Keratinocyte (primary cell): ENCODE measurements around the gene OR4E2. TPM values are rescaled to one million over a fixed set of nuclear protein-coding genes. Genes with fewer than 3 reads are reported as not detected.

ENCODE experiments used
- DNase-seq: peaks from one replicate; pipeline ENCODE4 v3.0.0-alpha.2; 2011; ENCODE audit warnings: low read depth, missing footprints, low spot score
- FAIRE-seq: peaks from 2 replicates; lab custom pipeline; 2011; peaks lifted over from hg19 to GRCh38; lab: Jason Lieb, UNC
- H2AFZ ChIP-seq: 2 replicates; pipeline ENCODE4 v1.6.0; 2012; ENCODE audit warnings: low read length, control low read depth, inconsistent platforms; ENCODE audit not compliant: control insufficient read depth
- H3K27ac ChIP-seq: 2 replicates; pipeline ENCODE4 v1.5.1; 2011; ENCODE audit warnings: low read length; ENCODE audit not compliant: control insufficient read depth, insufficient read depth
- H3K27me3 ChIP-seq: 3 replicates; pipeline ENCODE4 v1.6.0; 2011; ENCODE audit warnings: low read length; ENCODE audit not compliant: control insufficient read depth, insufficient read depth; ENCODE audit errors: extremely low read depth
- H3K36me3 ChIP-seq, 2 experiments: 2 replicates in 1 of 2; 3 replicates in 1 of 2; pipeline ENCODE4 v1.5.1; 2011; ENCODE audit warnings: low read length in 2 of 2, mild to moderate bottlenecking in 1 of 2; ENCODE audit not compliant: control insufficient read depth in 2 of 2, insufficient read depth in 2 of 2; ENCODE audit errors: extremely low read depth in 1 of 2
- H3K4me1 ChIP-seq: 3 replicates; pipeline ENCODE4 v1.5.1; 2011; ENCODE audit warnings: low read length; ENCODE audit not compliant: control insufficient read depth, insufficient read depth; ENCODE audit errors: extremely low read depth
- H3K4me2 ChIP-seq: 3 replicates; pipeline ENCODE4 v1.6.0; 2011; ENCODE audit warnings: low read depth, low read length; ENCODE audit not compliant: control insufficient read depth, insufficient read depth; ENCODE audit errors: extremely low read depth
- H3K4me3 ChIP-seq, 3 experiments: fragments of 200-600 bp in 1 of 3; sonication (generic) in 1 of 3; 2 replicates in 2 of 3; 3 replicates in 1 of 3; pipeline ENCODE4 v1.5.1; 2011 to 2016; ENCODE audit warnings: low read length in 3 of 3, mild to moderate bottlenecking in 3 of 3, control low read depth in 2 of 3, inconsistent platforms in 1 of 3, low read depth in 1 of 3, mixed read lengths in 1 of 3, mixed run types in 1 of 3, moderate library complexity in 1 of 3; ENCODE audit not compliant: control insufficient read depth in 2 of 3, insufficient read depth in 2 of 3; ENCODE audit errors: extremely low read depth in 1 of 3
- H3K79me2 ChIP-seq: 2 replicates; pipeline ENCODE4 v1.6.0; 2012; ENCODE audit warnings: low read length; ENCODE audit not compliant: control insufficient read depth, insufficient read depth
- H3K9ac ChIP-seq: 3 replicates; pipeline ENCODE4 v1.6.0; 2011; ENCODE audit warnings: low read length; ENCODE audit not compliant: control insufficient read depth, insufficient read depth; ENCODE audit errors: extremely low read depth
- H3K9me1 ChIP-seq: 3 replicates; pipeline ENCODE4 v1.6.0; 2011; ENCODE audit warnings: low read length; ENCODE audit not compliant: control insufficient read depth, insufficient read depth; ENCODE audit errors: extremely low read depth
- H3K9me3 ChIP-seq: 2 replicates; pipeline ENCODE4 v1.5.1; 2012; ENCODE audit warnings: low read depth, low read length; ENCODE audit not compliant: control insufficient read depth
- H4K20me1 ChIP-seq: 3 replicates; pipeline ENCODE4 v1.6.0; 2011; ENCODE audit warnings: low read length; ENCODE audit not compliant: control insufficient read depth, insufficient read depth; ENCODE audit errors: extremely low read depth
- EZH2 ChIP-seq: IDR thresholded peaks from one replicate; pipeline ENCODE4 v1.6.1; 2012; ENCODE audit warnings: inconsistent platforms, mild to moderate bottlenecking, low read length, moderate library complexity
- dilution Hi-C: fragments of 300-500 bp; cut with MboI; formaldehyde crosslinking; loops from one replicate; pipeline ENCODE4 v1.7.0; 2020; ENCODE audit warnings: low sequenced_read_pairs; ENCODE audit not compliant: extremely low pct_ligation_motif_present
- polyA plus RNA-seq, 5 experiments: library from polyadenylated mRNA; depleted of rRNA in 3 of 5; stranded (reverse) in 3 of 5; stranded (forward) in 1 of 5; unstranded in 1 of 5; fragments of >200 nt; gene quantifications; 1 replicate in 1 of 5; 2 replicates in 3 of 5; 3 replicates in 1 of 5; pipeline versions ENCODE4 v1.2.1 to v1.2.3, GENCODE V29; 2011 to 2012; ENCODE audit warnings: missing spikeins in 2 of 5, low read depth in 1 of 5, low replicate concordance in 1 of 5
- TF ChIP-seq, protein P1 (sequence below), 3 experiments: IDR thresholded peaks in 1 of 3; conservative IDR thresholded peaks in 1 of 3; optimal IDR thresholded peaks in 1 of 3; 2 replicates in 2 of 3; 3 replicates in 1 of 3; pipeline versions ENCODE3 to v1.5.1; 2011; ENCODE audit warnings: low read length in 3 of 3, mild to moderate bottlenecking in 3 of 3, moderate library complexity in 2 of 3, control low read depth in 1 of 3, inconsistent platforms in 1 of 3; ENCODE audit not compliant: insufficient read depth in 2 of 3; ENCODE audit errors: extremely low read depth in 1 of 3

OR4E2 gene
- polyA plus RNA-seq, 1 donor (not counting 4 experiments of a cell fraction or from before 2014, with no cell fraction given): not detected

DNA sequence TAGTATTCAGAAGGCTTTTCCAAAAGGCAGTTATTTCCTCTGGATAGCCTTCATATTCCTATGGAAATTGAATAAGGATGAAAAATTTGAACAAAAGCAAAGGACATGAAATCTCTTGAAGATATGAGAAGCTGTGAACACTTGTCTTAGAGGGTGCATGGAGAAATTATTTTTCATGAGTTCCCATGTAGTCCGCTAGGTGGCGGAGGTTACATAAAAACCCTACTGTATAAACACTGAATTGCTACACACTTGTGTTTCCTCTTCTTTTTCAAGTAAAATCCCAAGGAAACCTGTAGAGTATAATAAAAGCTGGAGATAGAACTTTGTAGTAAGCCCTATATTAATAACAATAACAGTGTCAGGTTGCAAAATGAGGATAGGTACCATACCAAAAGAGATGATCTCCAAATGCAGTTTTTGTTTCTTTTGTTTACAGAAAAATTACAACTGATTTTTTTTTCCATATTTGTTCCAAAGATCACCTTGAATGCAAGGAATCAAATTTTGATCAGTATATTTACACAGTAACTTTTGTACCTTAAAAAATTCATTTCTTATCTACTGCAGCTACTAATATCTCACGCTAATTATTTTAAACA is 57.8 kb downstream of the OR4E2 start:
- H4K20me1 ChIP-seq: no peaks in the 10 kb centered on the region
- H3K27me3 ChIP-seq: no peaks in the 10 kb centered on the region
- H2AFZ ChIP-seq: no peak overlapping the region
- H3K9me3 ChIP-seq: no peaks in the 10 kb centered on the region
- no peaks in the 10 kb centered on the region for H3K9me1 ChIP-seq
- no peaks in the 10 kb centered on the region for H3K36me3 ChIP-seq
- no peaks in the 10 kb centered on the region for H3K79me2 ChIP-seq
- no peak overlapping the region for H3K4me3 ChIP-seq
- no peak overlapping the region for H3K27ac ChIP-seq
- H3K4me2 ChIP-seq: no peak overlapping the region
- no peak for TF ChIP-seq EZH2
- TF ChIP-seq, protein P1, sequence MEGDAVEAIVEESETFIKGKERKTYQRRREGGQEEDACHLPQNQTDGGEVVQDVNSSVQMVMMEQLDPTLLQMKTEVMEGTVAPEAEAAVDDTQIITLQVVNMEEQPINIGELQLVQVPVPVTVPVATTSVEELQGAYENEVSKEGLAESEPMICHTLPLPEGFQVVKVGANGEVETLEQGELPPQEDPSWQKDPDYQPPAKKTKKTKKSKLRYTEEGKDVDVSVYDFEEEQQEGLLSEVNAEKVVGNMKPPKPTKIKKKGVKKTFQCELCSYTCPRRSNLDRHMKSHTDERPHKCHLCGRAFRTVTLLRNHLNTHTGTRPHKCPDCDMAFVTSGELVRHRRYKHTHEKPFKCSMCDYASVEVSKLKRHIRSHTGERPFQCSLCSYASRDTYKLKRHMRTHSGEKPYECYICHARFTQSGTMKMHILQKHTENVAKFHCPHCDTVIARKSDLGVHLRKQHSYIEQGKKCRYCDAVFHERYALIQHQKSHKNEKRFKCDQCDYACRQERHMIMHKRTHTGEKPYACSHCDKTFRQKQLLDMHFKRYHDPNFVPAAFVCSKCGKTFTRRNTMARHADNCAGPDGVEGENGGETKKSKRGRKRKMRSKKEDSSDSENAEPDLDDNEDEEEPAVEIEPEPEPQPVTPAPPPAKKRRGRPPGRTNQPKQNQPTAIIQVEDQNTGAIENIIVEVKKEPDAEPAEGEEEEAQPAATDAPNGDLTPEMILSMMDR (optimal IDR thresholded peaks at IDR 0.05 in 1 of 3, IDR thresholded peaks at IDR 0.05 in 1 of 3, conservative IDR thresholded peaks at IDR 0.05 in 1 of 3; ENCODE audit: extremely low read depth in 1 of 3, insufficient read depth in 2 of 3, low read length in 3 of 3): peak in 2 of 3 experiments; percentile 65 to 69
- no peak overlapping the region for H3K9ac ChIP-seq
- no peaks in the 10 kb centered on the region for H3K4me1 ChIP-seq
- dilution Hi-C loops: no loop called here
- FAIRE-seq (no peak), DNase-seq (no peak)

DNA sequence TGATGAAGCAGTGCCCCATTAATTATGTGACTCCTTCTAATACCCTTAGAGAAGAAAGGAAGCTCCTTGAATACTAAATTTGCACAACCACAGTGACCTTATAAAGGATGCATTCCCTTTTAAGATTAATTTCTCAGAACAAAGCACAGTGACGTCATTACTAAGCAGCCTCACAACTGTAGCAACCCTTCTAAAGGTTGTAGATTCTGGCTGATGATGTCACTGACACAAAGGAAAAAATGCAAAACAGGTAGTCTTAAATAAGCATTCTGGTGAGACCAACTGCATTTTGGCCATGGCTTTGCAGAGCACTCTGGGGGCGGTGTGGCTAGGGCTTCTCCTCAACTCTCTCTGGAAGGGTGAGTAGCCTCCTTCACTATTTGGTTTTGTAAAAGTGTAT is 58.4 kb downstream of the OR4E2 start:
- no peak overlapping the region for H3K4me2 ChIP-seq
- no peaks in the 10 kb centered on the region for H3K27me3 ChIP-seq
- H2AFZ ChIP-seq: no peak overlapping the region
- no peak overlapping the region for H3K4me3 ChIP-seq
- no peaks in the 10 kb centered on the region for H4K20me1 ChIP-seq
- H3K9me3 ChIP-seq: no peaks in the 10 kb centered on the region
- no peaks in the 10 kb centered on the region for H3K9me1 ChIP-seq
- FAIRE-seq: no peak
- DNase-seq: no peak
- no peaks in the 10 kb centered on the region for H3K4me1 ChIP-seq
- H3K79me2 ChIP-seq: no peaks in the 10 kb centered on the region
- no peaks in the 10 kb centered on the region for H3K36me3 ChIP-seq
- no peak overlapping the region for H3K27ac ChIP-seq
- H3K9ac ChIP-seq: no peak overlapping the region
- dilution Hi-C loops: no loop called here
- no peak for TF ChIP-seq EZH2
- TF ChIP-seq, protein P1 (optimal IDR thresholded peaks at IDR 0.05 in 1 of 3, IDR thresholded peaks at IDR 0.05 in 1 of 3, conservative IDR thresholded peaks at IDR 0.05 in 1 of 3; ENCODE audit: extremely low read depth in 1 of 3, insufficient read depth in 2 of 3, low read length in 3 of 3): no peak
